Transverse colon (tissue), 3 donors: Measurements from ENCODE around the gene GALNT13.

ENCODE experiments used
- EP300 ChIP-seq: sonication (generic); formaldehyde crosslinking; IDR thresholded peaks from one replicate; pipeline ENCODE4 v1.6.1; 2017; ENCODE audit warnings: antibody characterized with exemption, low read depth
- POLR2A ChIP-seq: fragments of 450-650 bp; IDR thresholded peaks from one replicate; pipeline ENCODE4 v1.6.1; 2016; ENCODE audit warnings: antibody characterized with exemption, mild to moderate bottlenecking, moderate library complexity
- TF ChIP-seq, protein P1 (sequence below), 5 experiments: fragments of 200-600 bp in 3 of 5; fragments of 450-650 bp in 2 of 5; sonication (generic) in 3 of 5; IDR thresholded peaks; 1 replicate in 2 of 5; 2 replicates in 3 of 5; pipeline ENCODE4 v1.5.1; 2016 to 2017; ENCODE audit warnings: antibody characterized with exemption in 5 of 5, inconsistent platforms in 3 of 5, mild to moderate bottlenecking in 2 of 5, moderate library complexity in 1 of 5

DNA sequence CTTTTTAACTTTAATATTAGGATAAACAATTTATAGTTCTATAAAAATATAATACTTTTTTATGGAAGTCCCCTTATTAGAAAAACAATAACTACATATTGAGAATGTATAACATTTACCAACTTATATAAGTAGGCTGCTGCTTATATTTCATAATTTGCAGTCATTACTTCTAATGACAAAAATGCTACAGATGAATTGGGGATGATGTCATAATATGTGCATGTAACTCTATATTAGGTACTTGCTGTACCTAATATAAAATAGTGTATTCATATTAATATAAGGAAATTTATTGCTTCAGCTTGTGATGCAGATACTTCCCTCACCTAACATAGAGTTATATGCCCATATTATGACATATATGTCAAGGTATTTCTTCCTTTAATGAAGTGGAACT, 100.7 kb downstream of the GALNT13 start:
- TF ChIP-seq POLR2A (no peak), EP300 (no peak)
- TF ChIP-seq, protein P1, sequence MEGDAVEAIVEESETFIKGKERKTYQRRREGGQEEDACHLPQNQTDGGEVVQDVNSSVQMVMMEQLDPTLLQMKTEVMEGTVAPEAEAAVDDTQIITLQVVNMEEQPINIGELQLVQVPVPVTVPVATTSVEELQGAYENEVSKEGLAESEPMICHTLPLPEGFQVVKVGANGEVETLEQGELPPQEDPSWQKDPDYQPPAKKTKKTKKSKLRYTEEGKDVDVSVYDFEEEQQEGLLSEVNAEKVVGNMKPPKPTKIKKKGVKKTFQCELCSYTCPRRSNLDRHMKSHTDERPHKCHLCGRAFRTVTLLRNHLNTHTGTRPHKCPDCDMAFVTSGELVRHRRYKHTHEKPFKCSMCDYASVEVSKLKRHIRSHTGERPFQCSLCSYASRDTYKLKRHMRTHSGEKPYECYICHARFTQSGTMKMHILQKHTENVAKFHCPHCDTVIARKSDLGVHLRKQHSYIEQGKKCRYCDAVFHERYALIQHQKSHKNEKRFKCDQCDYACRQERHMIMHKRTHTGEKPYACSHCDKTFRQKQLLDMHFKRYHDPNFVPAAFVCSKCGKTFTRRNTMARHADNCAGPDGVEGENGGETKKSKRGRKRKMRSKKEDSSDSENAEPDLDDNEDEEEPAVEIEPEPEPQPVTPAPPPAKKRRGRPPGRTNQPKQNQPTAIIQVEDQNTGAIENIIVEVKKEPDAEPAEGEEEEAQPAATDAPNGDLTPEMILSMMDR (IDR thresholded peaks at IDR 0.05) = no peak
